ENCODE results near the gene TMEM44. TPM values are rescaled to one million over a fixed set of nuclear protein-coding genes. Genes with fewer than 3 reads are reported as not detected.

The TMEM44 gene
- total RNA-seq, 1 experiment from 2014 or later: 13.7 TPM

DNA sequence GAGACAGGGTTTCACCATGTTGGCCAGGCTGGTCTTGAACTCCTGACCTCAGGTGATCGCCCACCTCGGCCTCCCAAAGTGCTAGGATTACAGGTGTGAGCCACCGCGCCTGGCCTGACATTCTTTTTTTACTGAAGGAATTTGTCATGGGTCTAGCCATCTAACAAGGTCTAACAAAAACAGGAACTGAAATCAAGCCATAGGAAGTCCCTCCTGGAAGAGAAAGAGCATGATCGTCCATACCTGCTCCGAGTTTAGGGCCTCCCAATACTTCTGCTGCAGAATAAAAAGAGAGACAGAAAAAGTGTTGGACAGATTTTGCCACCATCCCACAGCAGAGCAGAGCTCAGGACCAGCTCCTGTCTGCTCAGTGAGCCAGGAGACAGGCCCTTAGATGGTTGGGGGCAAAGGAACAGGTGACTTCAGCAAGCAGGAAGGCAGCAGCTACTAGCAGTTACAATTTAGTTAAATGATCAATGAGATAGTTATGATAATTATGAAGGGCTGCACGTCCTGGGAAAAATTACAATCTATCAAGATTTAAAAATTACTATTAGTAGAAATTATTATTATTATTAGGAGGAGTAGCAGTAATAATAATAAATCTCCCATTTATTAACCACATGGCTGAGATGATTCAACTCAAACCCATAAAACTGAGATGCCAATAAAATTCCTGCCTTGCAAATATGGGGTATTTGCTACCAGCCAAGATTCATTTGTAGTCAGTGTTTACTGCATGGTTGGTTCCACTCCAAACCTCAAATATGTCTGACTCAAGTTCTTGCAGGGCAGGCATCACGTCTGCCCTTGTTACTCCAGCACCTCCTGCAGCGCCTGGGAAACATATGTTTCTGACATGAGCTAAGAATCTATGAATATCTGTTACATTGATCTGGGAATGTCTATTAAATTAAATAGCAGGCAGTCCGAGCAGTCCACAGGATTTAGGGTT, 40.1 kb downstream of the TMEM44 start (continued):
- no peak for TF ChIP-seq MYBL2 (CRISPR knock-in tag; IDR thresholded peaks at IDR 0.05)
- TF ChIP-seq, protein P1, sequence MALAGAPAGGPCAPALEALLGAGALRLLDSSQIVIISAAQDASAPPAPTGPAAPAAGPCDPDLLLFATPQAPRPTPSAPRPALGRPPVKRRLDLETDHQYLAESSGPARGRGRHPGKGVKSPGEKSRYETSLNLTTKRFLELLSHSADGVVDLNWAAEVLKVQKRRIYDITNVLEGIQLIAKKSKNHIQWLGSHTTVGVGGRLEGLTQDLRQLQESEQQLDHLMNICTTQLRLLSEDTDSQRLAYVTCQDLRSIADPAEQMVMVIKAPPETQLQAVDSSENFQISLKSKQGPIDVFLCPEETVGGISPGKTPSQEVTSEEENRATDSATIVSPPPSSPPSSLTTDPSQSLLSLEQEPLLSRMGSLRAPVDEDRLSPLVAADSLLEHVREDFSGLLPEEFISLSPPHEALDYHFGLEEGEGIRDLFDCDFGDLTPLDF (CRISPR knock-in tag; IDR thresholded peaks at IDR 0.05): no peak
- TF ChIP-seq, protein P2, sequence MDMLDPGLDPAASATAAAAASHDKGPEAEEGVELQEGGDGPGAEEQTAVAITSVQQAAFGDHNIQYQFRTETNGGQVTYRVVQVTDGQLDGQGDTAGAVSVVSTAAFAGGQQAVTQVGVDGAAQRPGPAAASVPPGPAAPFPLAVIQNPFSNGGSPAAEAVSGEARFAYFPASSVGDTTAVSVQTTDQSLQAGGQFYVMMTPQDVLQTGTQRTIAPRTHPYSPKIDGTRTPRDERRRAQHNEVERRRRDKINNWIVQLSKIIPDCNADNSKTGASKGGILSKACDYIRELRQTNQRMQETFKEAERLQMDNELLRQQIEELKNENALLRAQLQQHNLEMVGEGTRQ (CRISPR knock-in tag; IDR thresholded peaks at IDR 0.05): no peak
- no peak for TF ChIP-seq ZNF317 (CRISPR knock-in tag; IDR thresholded peaks at IDR 0.05; ENCODE audit: borderline replicate concordance, low read depth)

DNA sequence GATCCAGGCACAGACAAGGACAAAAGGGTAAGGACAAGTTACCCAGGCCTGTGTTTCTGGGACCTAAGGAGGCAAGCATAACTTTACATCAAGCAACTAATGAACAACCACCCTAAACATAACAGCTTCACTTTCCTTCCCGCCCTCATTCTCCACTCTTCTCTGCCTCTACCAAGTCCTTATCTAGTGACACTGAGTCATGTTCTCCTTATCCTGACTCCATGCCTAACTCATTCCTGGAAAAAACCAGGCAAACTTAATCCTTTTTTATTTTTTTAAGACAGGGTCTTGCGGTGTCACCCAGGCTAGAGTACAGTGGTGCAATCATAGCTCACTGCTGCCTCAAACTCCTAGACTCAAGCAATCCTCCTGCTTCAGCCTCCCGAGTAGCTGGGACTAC, 44.5 kb downstream of the TMEM44 start:
- no peak overlapping the region for H3K27ac Mint-ChIP-seq
- CTCF ChIA-PET: interaction anchor here (0.6 to 2.2 kb wide), 3 partner anchors 9 to 117 kb away, joined by 3 to 10 read pairs (median 4); no protein-coding TSS in a partner anchor
- POLR2A ChIA-PET: no interaction called here

More for the DNA sequence above, 44.5 kb downstream of the TMEM44 start:
- Mint-ChIP-seq H3K4me3 (no peak overlapping the region), H3K4me1 (peaks cover 9% of the 10 kb centered on the region), H3K27me3 (ENCODE audit: low read depth) (no peaks in the 10 kb centered on the region), H3K9me3 (no peaks in the 10 kb centered on the region), H3K36me3 (peaks cover 2% of the 10 kb centered on the region; the same call in 1 of the 2 replicates)
- ATAC-seq: no peak
- TF ChIP-seq FOXJ3 (CRISPR knock-in tag; IDR thresholded peaks at IDR 0.05; ENCODE audit: borderline replicate concordance) (no peak), NR2C2 (CRISPR knock-in tag; IDR thresholded peaks at IDR 0.05) (no peak), NFYB (CRISPR knock-in tag; conservative IDR thresholded peaks at IDR 0.05; ENCODE audit: low read depth) (no peak), NFE2L1 (CRISPR knock-in tag; IDR thresholded peaks at IDR 0.05) (no peak), PRRX2 (CRISPR knock-in tag; IDR thresholded peaks at IDR 0.05) (no peak), TEAD4 (CRISPR knock-in tag; IDR thresholded peaks at IDR 0.05) (no peak), GTF2I (CRISPR knock-in tag; conservative IDR thresholded peaks at IDR 0.05) (no peak), ZNF423 (CRISPR knock-in tag; IDR thresholded peaks at IDR 0.05) (no peak), ZBTB21 (CRISPR knock-in tag; IDR thresholded peaks at IDR 0.05; ENCODE audit: borderline replicate concordance) (no peak), ATF1 (CRISPR knock-in tag; IDR thresholded peaks at IDR 0.05) (no peak)
- TF ChIP-seq, protein P1 (CRISPR knock-in tag; IDR thresholded peaks at IDR 0.05): no peak
- TF ChIP-seq, protein P3, sequence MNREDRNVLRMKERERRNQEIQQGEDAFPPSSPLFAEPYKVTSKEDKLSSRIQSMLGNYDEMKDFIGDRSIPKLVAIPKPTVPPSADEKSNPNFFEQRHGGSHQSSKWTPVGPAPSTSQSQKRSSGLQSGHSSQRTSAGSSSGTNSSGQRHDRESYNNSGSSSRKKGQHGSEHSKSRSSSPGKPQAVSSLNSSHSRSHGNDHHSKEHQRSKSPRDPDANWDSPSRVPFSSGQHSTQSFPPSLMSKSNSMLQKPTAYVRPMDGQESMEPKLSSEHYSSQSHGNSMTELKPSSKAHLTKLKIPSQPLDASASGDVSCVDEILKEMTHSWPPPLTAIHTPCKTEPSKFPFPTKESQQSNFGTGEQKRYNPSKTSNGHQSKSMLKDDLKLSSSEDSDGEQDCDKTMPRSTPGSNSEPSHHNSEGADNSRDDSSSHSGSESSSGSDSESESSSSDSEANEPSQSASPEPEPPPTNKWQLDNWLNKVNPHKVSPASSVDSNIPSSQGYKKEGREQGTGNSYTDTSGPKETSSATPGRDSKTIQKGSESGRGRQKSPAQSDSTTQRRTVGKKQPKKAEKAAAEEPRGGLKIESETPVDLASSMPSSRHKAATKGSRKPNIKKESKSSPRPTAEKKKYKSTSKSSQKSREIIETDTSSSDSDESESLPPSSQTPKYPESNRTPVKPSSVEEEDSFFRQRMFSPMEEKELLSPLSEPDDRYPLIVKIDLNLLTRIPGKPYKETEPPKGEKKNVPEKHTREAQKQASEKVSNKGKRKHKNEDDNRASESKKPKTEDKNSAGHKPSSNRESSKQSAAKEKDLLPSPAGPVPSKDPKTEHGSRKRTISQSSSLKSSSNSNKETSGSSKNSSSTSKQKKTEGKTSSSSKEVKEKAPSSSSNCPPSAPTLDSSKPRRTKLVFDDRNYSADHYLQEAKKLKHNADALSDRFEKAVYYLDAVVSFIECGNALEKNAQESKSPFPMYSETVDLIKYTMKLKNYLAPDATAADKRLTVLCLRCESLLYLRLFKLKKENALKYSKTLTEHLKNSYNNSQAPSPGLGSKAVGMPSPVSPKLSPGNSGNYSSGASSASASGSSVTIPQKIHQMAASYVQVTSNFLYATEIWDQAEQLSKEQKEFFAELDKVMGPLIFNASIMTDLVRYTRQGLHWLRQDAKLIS (CRISPR knock-in tag; IDR thresholded peaks at IDR 0.05; ENCODE audit: borderline replicate concordance): no peak
- TF ChIP-seq, protein P4, sequence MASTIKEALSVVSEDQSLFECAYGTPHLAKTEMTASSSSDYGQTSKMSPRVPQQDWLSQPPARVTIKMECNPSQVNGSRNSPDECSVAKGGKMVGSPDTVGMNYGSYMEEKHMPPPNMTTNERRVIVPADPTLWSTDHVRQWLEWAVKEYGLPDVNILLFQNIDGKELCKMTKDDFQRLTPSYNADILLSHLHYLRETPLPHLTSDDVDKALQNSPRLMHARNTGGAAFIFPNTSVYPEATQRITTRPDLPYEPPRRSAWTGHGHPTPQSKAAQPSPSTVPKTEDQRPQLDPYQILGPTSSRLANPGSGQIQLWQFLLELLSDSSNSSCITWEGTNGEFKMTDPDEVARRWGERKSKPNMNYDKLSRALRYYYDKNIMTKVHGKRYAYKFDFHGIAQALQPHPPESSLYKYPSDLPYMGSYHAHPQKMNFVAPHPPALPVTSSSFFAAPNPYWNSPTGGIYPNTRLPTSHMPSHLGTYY (CRISPR knock-in tag; IDR thresholded peaks at IDR 0.05): no peak
- TF ChIP-seq, protein P5, sequence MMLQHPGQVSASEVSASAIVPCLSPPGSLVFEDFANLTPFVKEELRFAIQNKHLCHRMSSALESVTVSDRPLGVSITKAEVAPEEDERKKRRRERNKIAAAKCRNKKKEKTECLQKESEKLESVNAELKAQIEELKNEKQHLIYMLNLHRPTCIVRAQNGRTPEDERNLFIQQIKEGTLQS (CRISPR knock-in tag; conservative IDR thresholded peaks at IDR 0.05): no peak
- DNase-seq (ENCODE audit: low spot score): no peak

Measured in WTC11 (cell line).